K562 (cell line): ENCODE measurements around the gene RPUSD1. TPM values are rescaled to one million over a fixed set of nuclear protein-coding genes. Genes with fewer than 3 reads are reported as not detected.

Source experiments
- ATAC-seq: fragments of 200-7000 bp; cut with Tn5 transposase; 3 replicates; pipeline ENCODE4 v1.9.1; 2020; ENCODE audit warnings: moderate library complexity
- BruUV-seq: library from RNA; stranded (reverse); fragments of 400-500 nt; replicated peaks from 2 replicates; lab custom pipeline; 2021; lab: Mats Ljungman, UMichigan
- CTCF ChIA-PET: fragments of 300-600 bp; formaldehyde crosslinking; extraction: SDS; loops from one replicate; lab custom pipeline; 2021; ENCODE audit warnings: low intra/inter-chr PET ratio; lab: Yijun Ruan, JAX
- POLR2A ChIA-PET: fragments of 300-600, 350-650 bp; sonication (Branson Sonifier 250); formaldehyde crosslinking; extraction: SDS; loops from one replicate; lab custom pipeline; 2021; ENCODE audit warnings: antibody characterized with exemption, inconsistent platforms; lab: Yijun Ruan, JAX
- DNase-seq, 4 experiments: peaks; one replicate each; pipeline versions ENCODE4 v3.0.0 to v3.0.0-alpha.2; 2011 to 2018; ENCODE audit warnings: low spot score in 3 of 4, mixed read lengths in 3 of 4; ENCODE audit errors: extremely low read depth in 1 of 4
- FAIRE-seq: peaks from 2 replicates; lab custom pipeline; 2011; peaks lifted over from hg19 to GRCh38; lab: Jason Lieb, UNC
- H2AFZ ChIP-seq: 2 replicates; pipeline ENCODE4 v1.6.0; 2011; ENCODE audit warnings: low read depth, low read length, control low read depth, inconsistent platforms
- H3K27ac ChIP-seq: fragments of 200-600 bp; 3 replicates; pipeline ENCODE4 v1.8.0; 2011; ENCODE audit warnings: low read depth, mild to moderate bottlenecking, control low read depth, inconsistent platforms, low read length, moderate library complexity, mixed read lengths; ENCODE audit errors: extremely low read depth
- H3K27me3 ChIP-seq, 2 experiments: fragments of 300-600 bp in 1 of 2; 2 replicates in 1 of 2; 3 replicates in 1 of 2; pipeline versions ENCODE4 v1.6.0 to v1.8.0; 2011; ENCODE audit warnings: inconsistent platforms in 2 of 2, low read length in 2 of 2, mild to moderate bottlenecking in 1 of 2, mixed read lengths in 1 of 2, moderate library complexity in 1 of 2; ENCODE audit not compliant: control insufficient read depth in 2 of 2, insufficient read depth in 2 of 2
- H3K36me3 ChIP-seq: fragments of 300-600 bp; 3 replicates; pipeline ENCODE4 v1.8.0; 2011; ENCODE audit warnings: mild to moderate bottlenecking, low read length, inconsistent platforms; ENCODE audit not compliant: control insufficient read depth, insufficient read depth
- H3K4me1 ChIP-seq, 2 experiments: fragments of 200-600 bp in 1 of 2; replicated peaks in 1 of 2; 2 replicates in 1 of 2; 3 replicates in 1 of 2; pipeline versions ENCODE4 v1.5.1 to v1.8.0; 2011; ENCODE audit warnings: inconsistent platforms in 2 of 2, low read length in 2 of 2, mild to moderate bottlenecking in 1 of 2, mixed read lengths in 1 of 2, moderate library complexity in 1 of 2; ENCODE audit not compliant: control insufficient read depth in 2 of 2, insufficient read depth in 2 of 2
- H3K4me2 ChIP-seq: 2 replicates; pipeline ENCODE4 v1.6.1; 2011; ENCODE audit warnings: low read length, control low read depth, inconsistent platforms, mixed read lengths; ENCODE audit not compliant: insufficient read depth
- H3K4me3 ChIP-seq: fragments of 200-600 bp; sonication (generic), shearing (Covaris generic); 2 replicates; pipeline ENCODE4 v1.5.1; 2016; ENCODE audit warnings: control low read depth, inconsistent platforms
- H3K79me2 ChIP-seq: fragments of 200-600 bp; 3 replicates; pipeline ENCODE4 v1.8.0; 2011; ENCODE audit warnings: low read length, inconsistent platforms; ENCODE audit not compliant: control insufficient read depth, insufficient read depth
- H3K9ac ChIP-seq, 2 experiments: 2 replicates each; pipeline versions ENCODE4 v1.6.0 to v1.6.1; 2011; ENCODE audit warnings: low read depth in 2 of 2, low read length in 2 of 2, control low read depth in 1 of 2, inconsistent platforms in 1 of 2, mild to moderate bottlenecking in 1 of 2, mixed read lengths in 1 of 2; ENCODE audit not compliant: insufficient read depth in 1 of 2
- H3K9me1 ChIP-seq: one replicate; pipeline ENCODE4 v1.6.0; 2011; ENCODE audit warnings: inconsistent platforms, mild to moderate bottlenecking, low read length, moderate library complexity; ENCODE audit not compliant: control insufficient read depth, insufficient read depth
- H3K9me3 ChIP-seq: replicated peaks from 2 replicates; pipeline ENCODE4 v1.5.1; 2011; ENCODE audit warnings: low read depth, low read length, inconsistent platforms; ENCODE audit not compliant: control insufficient read depth, insufficient read depth
- H4K20me1 ChIP-seq: replicated peaks from 2 replicates; pipeline ENCODE4 v1.6.1; 2011; ENCODE audit warnings: low read length, inconsistent platforms, mixed read lengths; ENCODE audit not compliant: control insufficient read depth, insufficient read depth
- BHLHE40 ChIP-seq: IDR thresholded peaks from 2 replicates; pipeline ENCODE4 v1.6.1; 2011; ENCODE audit warnings: low read length, improper control_type of control experiment
- CC2D1A ChIP-seq: fragments of 450-650 bp; IDR thresholded peaks from 2 replicates; pipeline ENCODE4 v1.6.1; 2017; ENCODE audit warnings: mild to moderate bottlenecking
- ETV1 ChIP-seq: fragments of 450-650 bp; conservative IDR thresholded peaks from 2 replicates; pipeline ENCODE4 v1.6.1; 2016; ENCODE audit warnings: missing genetic modification characterization, control low read depth, low read depth, missing compliant biosample characterization
- EZH2 ChIP-seq: IDR thresholded peaks from 2 replicates; pipeline ENCODE4 v1.6.1; 2012; ENCODE audit warnings: low read depth, mild to moderate bottlenecking, inconsistent platforms, low read length, borderline replicate concordance
- FOXP1 ChIP-seq: sonication (generic); formaldehyde crosslinking; IDR thresholded peaks from 2 replicates; pipeline ENCODE4 v1.8.0; 2022; ENCODE audit warnings: mild to moderate bottlenecking, missing genetic modification reagents
- IFI16 ChIP-seq: fragments of 250-450 bp; sonication (Bioruptor Pico); IDR thresholded peaks from 2 replicates; pipeline ENCODE4 v2.1.2; 2022; ENCODE audit warnings: mild to moderate bottlenecking, inconsistent platforms
- ILK ChIP-seq: fragments of 450-650 bp; IDR thresholded peaks from 2 replicates; pipeline ENCODE4 v1.6.1; 2016; ENCODE audit warnings: missing genetic modification characterization, low read depth, mild to moderate bottlenecking, missing compliant biosample characterization, moderate library complexity, borderline replicate concordance
- KDM5B ChIP-seq: fragments of 200-600 bp; sonication (generic); IDR thresholded peaks from 2 replicates; pipeline ENCODE4 v1.6.1; 2012; ENCODE audit warnings: low read depth, mild to moderate bottlenecking, moderate library complexity, low read length, control low read depth, inconsistent platforms; ENCODE audit not compliant: insufficient replicate concordance
- NCOA6 ChIP-seq: fragments of 450-650 bp; IDR thresholded peaks from 2 replicates; pipeline ENCODE4 v1.6.1; 2017; ENCODE audit warnings: mild to moderate bottlenecking
- RBM15 ChIP-seq: fragments of 200-400 bp; formaldehyde crosslinking; IDR thresholded peaks from 2 replicates; pipeline ENCODE4 v1.6.1; 2018; ENCODE audit warnings: mild to moderate bottlenecking, low read length, moderate library complexity; ENCODE audit not compliant: insufficient read depth
- SNAPC5 ChIP-seq: fragments of 250-450 bp; sonication (Bioruptor Pico); IDR thresholded peaks from 2 replicates; pipeline ENCODE4 v1.8.0; 2021; ENCODE audit warnings: moderate library complexity, mild to moderate bottlenecking, inconsistent platforms
- ZBTB12 ChIP-seq: fragments of 250-450 bp; sonication (Bioruptor Pico); IDR thresholded peaks from 2 replicates; pipeline ENCODE4 v1.4.0; 2020
- ZBTB26 ChIP-seq: fragments of 450-650 bp; formaldehyde crosslinking; IDR thresholded peaks from 2 replicates; pipeline ENCODE4 v1.4.0; 2022; ENCODE audit warnings: missing genetic modification characterization
- ZBTB7A ChIP-seq: IDR thresholded peaks from 2 replicates; pipeline ENCODE4 v1.6.1; 2011; ENCODE audit warnings: low read depth, mild to moderate bottlenecking, low read length, moderate library complexity, borderline replicate concordance; ENCODE audit not compliant: control insufficient read depth
- ZNF134 ChIP-seq: fragments of 250-450 bp; sonication (Bioruptor Pico); conservative IDR thresholded peaks from 2 replicates; pipeline ENCODE4 v1.4.0; 2020
- ZNF785 ChIP-seq: fragments of 250-450 bp; sonication (Bioruptor Pico); IDR thresholded peaks from 2 replicates; pipeline ENCODE4 v1.4.0; 2020; ENCODE audit warnings: mild to moderate bottlenecking
- WGBS: fragments of 100-300 bp; shearing (Covaris generic); methylation state at CpG from one replicate; pipeline ENCODE4 v1.1.6; 2016; ENCODE audit warnings: low coverage, mixed read lengths; ENCODE audit not compliant: insufficient coverage; ENCODE audit errors: missing lambda C conversion rate; 5-methylcytosine and 5-hydroxymethylcytosine counted together
- in situ Hi-C: fragments of 300-500 bp; cut with MboI; formaldehyde crosslinking; loops from 4 replicates; pipeline ENCODE4 v1.15.0; 2018; ENCODE audit warnings: inconsistent platforms, mixed read lengths
- intact Hi-C: fragments of 100-400 bp; cut with micrococcal nuclease; formaldehyde crosslinking; loops from 2 replicates; pipeline ENCODE4 v1.14.2; 2022
- polyA plus RNA-seq, 8 experiments: library from polyadenylated mRNA; depleted of rRNA in 4 of 8; stranded (reverse) in 5 of 8; unstranded in 3 of 8; fragments of >200 nt; fragmentation: Nextera tagmentation in 2 of 8; fragmentation: Illumina TruSeq in 1 of 8; extraction: Ambion mirVana in 2 of 8; extraction: Trizol in 1 of 8; gene quantifications; 2 replicates each; pipeline versions ENCODE4 v1.2.1 to v1.2.3, GENCODE V29; 2011 to 2014; ENCODE audit warnings: inconsistent platforms in 1 of 8, missing spikeins in 1 of 8
- total RNA-seq, 7 experiments: library from RNA; depleted of rRNA in 6 of 7; stranded (reverse); fragments of >200 nt in 6 of 7; fragmentation: Illumina TruSeq in 2 of 7; extraction: Trizol in 2 of 7; gene quantifications; 2 replicates each; pipeline versions ENCODE4 v1.2.1 to v1.2.3, GENCODE V29; 2011 to 2021; ENCODE audit warnings: low replicate concordance in 1 of 7
- TF ChIP-seq, protein P1 (sequence below), 2 experiments: fragments of 450-650 bp in 1 of 2; sonication (generic) in 1 of 2; formaldehyde crosslinking in 1 of 2; IDR thresholded peaks in 1 of 2; conservative IDR thresholded peaks in 1 of 2; 2 replicates each; pipeline versions ENCODE4 v1.6.1 to v1.8.1; 2016 to 2023; ENCODE audit warnings: mild to moderate bottlenecking in 2 of 2, moderate library complexity in 2 of 2, inconsistent platforms in 1 of 2, missing genetic modification reagents in 1 of 2

RPUSD1 gene
- total and polyA plus RNA-seq, 9 of the 15 experiments (the other 6 are each of a cell fraction or from before 2014, with no cell fraction given), result 0.45 to 56.6 (median 12.0) TPM

DNA sequence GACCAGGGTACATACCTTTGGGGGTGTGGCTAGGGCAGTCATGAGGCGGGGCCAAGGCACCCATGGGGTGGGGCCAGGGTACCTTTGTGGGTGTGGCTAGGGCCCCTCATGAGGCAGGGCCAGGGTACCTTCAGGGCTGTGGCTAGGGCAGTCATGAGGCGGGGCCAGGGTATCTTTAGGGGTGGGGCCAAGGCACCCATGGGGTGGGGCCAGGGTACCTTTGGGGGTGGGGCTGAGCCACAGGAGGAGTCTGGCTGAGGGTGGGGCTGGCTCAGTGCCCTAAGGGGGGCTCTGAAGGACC lies 8.9 kb upstream of the RPUSD1 start:
- Histone ChIP-seq H3K27me3 (no peaks in the 10 kb centered on the region), H3K9me1 (no peaks in the 10 kb centered on the region), H4K20me1 (peaks cover 6% of the 10 kb centered on the region; the same call in 1 of the 2 replicates), H3K9ac (no peak overlapping the region), H3K4me2 (no peak overlapping the region), H3K4me3 (no peak overlapping the region), H3K27ac (no peak overlapping the region)
- WGBS, result 73% methylated on average over 1 of the region's 2 CpGs
- peak; percentile 62 to 83 (median 80) for DNase-seq
- no peak for TF ChIP-seq IFI16
- no peak for TF ChIP-seq ZBTB26 (CRISPR knock-in tag)
- no peak for TF ChIP-seq SNAPC5 (CRISPR knock-in tag)
- no peak for TF ChIP-seq BHLHE40
- no peak for TF ChIP-seq ETV1 (tag)
- TF ChIP-seq ZNF785 (CRISPR knock-in tag), result no peak
- TF ChIP-seq, protein P1, sequence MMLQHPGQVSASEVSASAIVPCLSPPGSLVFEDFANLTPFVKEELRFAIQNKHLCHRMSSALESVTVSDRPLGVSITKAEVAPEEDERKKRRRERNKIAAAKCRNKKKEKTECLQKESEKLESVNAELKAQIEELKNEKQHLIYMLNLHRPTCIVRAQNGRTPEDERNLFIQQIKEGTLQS (IDR thresholded peaks at IDR 0.05), result no peak
- TF ChIP-seq, protein P1 (CRISPR knock-in tag; conservative IDR thresholded peaks at IDR 0.05), result no peak
- TF ChIP-seq ZNF134 (CRISPR knock-in tag), result no peak
- TF ChIP-seq ZBTB12 (CRISPR knock-in tag), result no peak
- no peak for TF ChIP-seq ZBTB7A
- TF ChIP-seq EZH2, result no peak
- TF ChIP-seq ILK (tag), result no peak
- TF ChIP-seq NCOA6, result no peak
- TF ChIP-seq FOXP1, result no peak
- TF ChIP-seq RBM15, result no peak
- no peak for TF ChIP-seq KDM5B
- no peak for TF ChIP-seq CC2D1A
- TF ChIP-seq, all 486 proteins: peak for 0
- ChIA-PET POLR2A (no interaction called here), CTCF (no interaction called here)
- Histone ChIP-seq H3K9me3 (no peaks in the 10 kb centered on the region), H2AFZ (no peak overlapping the region), H3K36me3 (peaks cover 41% of the 10 kb centered on the region; the same call in 1 of the 3 replicates), H3K79me2 (no peaks in the 10 kb centered on the region; the same call in 2 of the 3 replicates), H3K4me1 (peaks cover 2 to 92% of the 10 kb centered on the region in 2 experiments; a peak in 3 of 5 replicates)
- intact Hi-C loops (no loop called here), in situ Hi-C loops (no loop called here)
- no TSS peak for BruUV-seq
- ATAC-seq (peak; percentile 87), FAIRE-seq (peak; percentile 81)
